ENCODE measurements around the gene GFOD2. TPM values are rescaled to one million over a fixed set of nuclear protein-coding genes. Genes with fewer than 3 reads are reported as not detected.
A peak's percentile ranks its signal among the peaks of the same experiment; 100 is the strongest.

GFOD2 gene
- total and polyA plus RNA-seq, 2 of the 8 experiments (the other 6 are each of a cell fraction or from before 2014, with no cell fraction given): 21.4 to 33.2 TPM

- H3K18ac ChIP-seq (ENCODE audit: extremely low read depth, low read length): no peak overlapping the region
- DNase-seq (ENCODE audit: low read depth in 1 of 2, low spot score in 2 of 2) (peak in 1 of 2 experiments; percentile 61), FAIRE-seq (no peak)
- no peak overlapping the region for H3K23ac ChIP-seq (ENCODE audit: insufficient read length)
- H4K20me1 ChIP-seq (replicated peaks in 1 of 2; ENCODE audit: control insufficient read depth in 1 of 2, insufficient read depth in 2 of 2, low read length in 2 of 2): peaks cover 5 to 15% of the 10 kb centered on the region in 2 experiments
- H4K91ac ChIP-seq (replicated peaks; ENCODE audit: insufficient read length, low read length): no peak overlapping the region
- no peak overlapping the region for H3K9ac ChIP-seq (replicated peaks in 1 of 4; ENCODE audit: extremely low read depth in 1 of 4, low read depth in 3 of 4, low read length in 3 of 4)
- no peaks in the 10 kb centered on the region for H3K79me2 ChIP-seq (ENCODE audit: control insufficient read depth in 1 of 2, insufficient read depth in 2 of 2, low read length in 2 of 2)
- H2BK120ac ChIP-seq (replicated peaks; ENCODE audit: low read depth, low read length): no peak overlapping the region
- no peak overlapping the region for H3K27ac ChIP-seq (ENCODE audit: low read depth, low read length)
- H3K14ac ChIP-seq (ENCODE audit: insufficient read length): no peak overlapping the region
- no peak overlapping the region for H3K4ac ChIP-seq (replicated peaks; ENCODE audit: insufficient read length, low read depth, low read length)
- no peak overlapping the region for H2AFZ ChIP-seq (ENCODE audit: low read length)
- no peak overlapping the region for H2BK5ac ChIP-seq (ENCODE audit: low read depth, low read length)
- peak overlapping the region in 1 of 2 experiments; percentile 49; a peak in 3 of 4 replicates for H3K4me2 ChIP-seq (ENCODE audit: insufficient read depth in 1 of 2, low read depth in 2 of 2, low read length in 2 of 2)
- WGBS, 2 experiments (ENCODE audit: extremely low coverage in 1 of 2, insufficient coverage in 1 of 2, insufficient read length in 1 of 2, insufficient replicate concordance in 2 of 2, low coverage in 1 of 2, low lambda C conversion rate in 2 of 2, missing lambda C conversion rate in 1 of 2): 76% methylated on average over 38 of the region's 65 CpGs; no CpG with 5 or more reads in 1 of the 2 experiments
- no peak overlapping the region for H2BK20ac ChIP-seq (ENCODE audit: low read length)
- peaks cover 3 to 33% (median 19%) of the 10 kb centered on the region in 4 experiments; a peak in 6 of 7 replicates for H3K27me3 ChIP-seq (replicated peaks in 1 of 4; ENCODE audit: control insufficient read depth in 3 of 4, extremely low read depth in 1 of 4, insufficient read depth in 3 of 4, low read length in 3 of 4)
- peak overlapping the region; percentile 35 for H4K8ac ChIP-seq (ENCODE audit: extremely low read depth, insufficient read depth, low read length)
- H3K4me3 ChIP-seq (ENCODE audit: extremely low read depth in 1 of 4, insufficient read depth in 2 of 4, low read depth in 3 of 4, low read length in 4 of 4): 0 out of 8 replicates have a peak overlapping the region, but pooled peaks of 1 of the 4 experiments have one; percentile 4
- no peaks in the 10 kb centered on the region for H3K79me1 ChIP-seq (ENCODE audit: low read depth, low read length)
- TF ChIP-seq ASH2L (IDR thresholded peaks at IDR 0.05; ENCODE audit: low read length) (no peak), ATF2 (IDR thresholded peaks at IDR 0.05; ENCODE audit: low read length) (no peak), RNF2 (IDR thresholded peaks at IDR 0.05; ENCODE audit: borderline replicate concordance, low read depth, low read length, missing control alignments, poor library complexity, severe bottlenecking) (no peak), KDM4A (IDR thresholded peaks at IDR 0.05; ENCODE audit: low read depth, low read length, severe bottlenecking) (peak; percentile 17)
- no peak overlapping the region for H2AK5ac ChIP-seq (ENCODE audit: low read depth, low read length)
- H3K36me3 ChIP-seq (ENCODE audit: control insufficient read depth in 2 of 4, insufficient read depth in 4 of 4, low read length in 3 of 4): no peaks in the 10 kb centered on the region
- peaks cover 0 to 18% (median 8%) of the 10 kb centered on the region in 4 experiments; a peak in 5 of 7 replicates for H3K4me1 ChIP-seq (replicated peaks in 1 of 4; ENCODE audit: control insufficient read depth in 3 of 4, insufficient read depth in 4 of 4, low read length in 3 of 4)
- CTCF ChIA-PET (ENCODE audit: partially characterized antibody): interaction anchor here (0.6 to 18.0 kb wide), 18 partner anchors 10 to 154 kb away, joined by 3 to 202 read pairs (median 6); partner anchors contain the start of genes ACD, C16orf86, CTCF and ENKD1
- H2BK12ac ChIP-seq (ENCODE audit: low read depth, low read length): no peak overlapping the region
- peaks cover 8% of the 10 kb centered on the region; the same call in 1 of the 2 replicates for H3K23me2 ChIP-seq (ENCODE audit: low read depth, low read length)
- H3K9me3 ChIP-seq (ENCODE audit: insufficient read depth in 2 of 2, low read depth in 1 of 2, low read length in 1 of 2): no peaks in the 10 kb centered on the region
- H3K56ac ChIP-seq (replicated peaks; ENCODE audit: insufficient read length, low read depth, low read length): no peak overlapping the region
- POLR2A ChIA-PET (ENCODE audit: partially characterized antibody): interaction anchor here (0.7 to 3.4 kb wide), 9 partner anchors 9 to 167 kb away, joined by 3 to 13 read pairs (median 4); partner anchors contain the start of genes ATP6V0D1, CTCF and RIPOR1
- no peak overlapping the region for H4K5ac ChIP-seq (ENCODE audit: insufficient read length, low read depth, low read length)
- no peak overlapping the region for H2BK15ac ChIP-seq (ENCODE audit: low read length)
Observed at GRCh38 chr16:67648088-67648763, 70.9 kb downstream of the GFOD2 start.

Data from H1 (cell line).